ENCODE measurements around the gene TSHZ2.
"Not testable (repeated sequence)": the region's sequence is repeated elsewhere in the genome, so short reads cannot be mapped to it uniquely, and the experiment has no call there.

Gene TSHZ2

DNA sequence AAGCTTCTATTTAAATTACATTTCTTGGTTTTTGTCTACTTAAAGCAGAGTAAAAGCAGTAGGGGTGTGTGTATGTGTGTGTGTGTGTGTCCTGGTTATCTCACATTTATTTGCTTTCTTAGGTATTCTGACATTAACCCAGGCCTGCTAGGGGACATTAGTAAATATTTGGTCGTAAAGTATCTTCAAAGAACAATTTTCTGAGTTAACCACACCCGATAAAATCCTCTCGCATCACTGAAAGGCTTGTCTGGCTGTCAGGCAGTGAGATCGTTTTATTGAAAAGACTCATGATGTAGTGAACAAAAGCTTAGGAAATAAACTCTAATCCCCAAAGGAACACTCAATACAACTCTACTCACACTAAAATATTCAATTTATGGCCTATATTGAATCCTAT, 543.6 kb downstream of the TSHZ2 start:
- H3K27me3 ChIP-seq (ENCODE audit: low read depth, low read length): no peaks in the 10 kb centered on the region
- no peaks in the 10 kb centered on the region for H3K9me3 ChIP-seq (ENCODE audit: insufficient read depth, low read length)
- H3K4me2 ChIP-seq (ENCODE audit: low read length): no peak overlapping the region

DNA sequence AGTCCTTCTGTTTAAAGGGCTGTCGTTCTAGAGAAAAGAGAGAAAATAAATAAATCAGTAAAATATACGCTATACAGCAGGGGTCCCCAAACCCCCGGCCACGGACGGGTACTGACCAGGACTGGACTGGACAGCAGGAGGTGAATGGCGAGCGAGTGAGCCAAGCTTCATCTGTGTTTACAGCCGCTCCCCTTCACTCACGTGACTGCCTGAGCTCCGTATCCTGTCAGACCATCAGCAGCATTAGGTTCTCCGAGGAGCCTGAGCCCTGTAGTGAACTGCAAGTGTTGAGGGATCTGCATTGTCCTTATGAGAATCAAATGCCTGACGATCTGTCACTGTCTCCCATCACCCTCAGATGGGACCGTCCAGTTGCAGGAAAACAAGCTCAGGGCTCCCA, 545.0 kb downstream of the TSHZ2 start:
- Histone ChIP-seq H3K4me2 (ENCODE audit: low read length) (no peak overlapping the region), H3K9ac (ENCODE audit: low read length) (no peak overlapping the region), H2AFZ (ENCODE audit: low read depth, low read length) (no peak overlapping the region), H3K27me3 (ENCODE audit: low read depth, low read length) (no peaks in the 10 kb centered on the region), H3K27ac (ENCODE audit: low read length) (no peak overlapping the region), H3K36me3 (replicated peaks; ENCODE audit: low read depth, low read length) (no peaks in the 10 kb centered on the region), H3K9me3 (ENCODE audit: insufficient read depth, low read length) (no peaks in the 10 kb centered on the region), H3K4me1 (ENCODE audit: low read length) (no peaks in the 10 kb centered on the region), H4K20me1 (ENCODE audit: insufficient read depth, low read length) (no peaks in the 10 kb centered on the region), H3K4me3 (ENCODE audit: low read length) (no peak overlapping the region), H3K79me2 (ENCODE audit: low read length) (no peaks in the 10 kb centered on the region)
- no peak for TF ChIP-seq EZH2phosphoT487 (IDR thresholded peaks at IDR 0.05; ENCODE audit: low read depth)
- TF ChIP-seq, protein P1, sequence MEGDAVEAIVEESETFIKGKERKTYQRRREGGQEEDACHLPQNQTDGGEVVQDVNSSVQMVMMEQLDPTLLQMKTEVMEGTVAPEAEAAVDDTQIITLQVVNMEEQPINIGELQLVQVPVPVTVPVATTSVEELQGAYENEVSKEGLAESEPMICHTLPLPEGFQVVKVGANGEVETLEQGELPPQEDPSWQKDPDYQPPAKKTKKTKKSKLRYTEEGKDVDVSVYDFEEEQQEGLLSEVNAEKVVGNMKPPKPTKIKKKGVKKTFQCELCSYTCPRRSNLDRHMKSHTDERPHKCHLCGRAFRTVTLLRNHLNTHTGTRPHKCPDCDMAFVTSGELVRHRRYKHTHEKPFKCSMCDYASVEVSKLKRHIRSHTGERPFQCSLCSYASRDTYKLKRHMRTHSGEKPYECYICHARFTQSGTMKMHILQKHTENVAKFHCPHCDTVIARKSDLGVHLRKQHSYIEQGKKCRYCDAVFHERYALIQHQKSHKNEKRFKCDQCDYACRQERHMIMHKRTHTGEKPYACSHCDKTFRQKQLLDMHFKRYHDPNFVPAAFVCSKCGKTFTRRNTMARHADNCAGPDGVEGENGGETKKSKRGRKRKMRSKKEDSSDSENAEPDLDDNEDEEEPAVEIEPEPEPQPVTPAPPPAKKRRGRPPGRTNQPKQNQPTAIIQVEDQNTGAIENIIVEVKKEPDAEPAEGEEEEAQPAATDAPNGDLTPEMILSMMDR (IDR thresholded peaks at IDR 0.05; ENCODE audit: low read depth, low read length): no peak

More for the DNA sequence above, 543.6 kb downstream of the TSHZ2 start:
- Histone ChIP-seq H3K36me3 (replicated peaks; ENCODE audit: low read depth, low read length) (no peaks in the 10 kb centered on the region), H3K4me3 (ENCODE audit: low read length) (no peak overlapping the region), H3K4me1 (ENCODE audit: low read length) (no peaks in the 10 kb centered on the region), H3K27ac (ENCODE audit: low read length) (no peak overlapping the region), H3K9ac (ENCODE audit: low read length) (no peak overlapping the region), H2AFZ (ENCODE audit: low read depth, low read length) (no peak overlapping the region), H4K20me1 (ENCODE audit: insufficient read depth, low read length) (no peaks in the 10 kb centered on the region), H3K79me2 (ENCODE audit: low read length) (no peaks in the 10 kb centered on the region)
- TF ChIP-seq, protein P1 (IDR thresholded peaks at IDR 0.05; ENCODE audit: low read depth, low read length): no peak
- TF ChIP-seq EZH2phosphoT487 (IDR thresholded peaks at IDR 0.05; ENCODE audit: low read depth): no peak

DNA sequence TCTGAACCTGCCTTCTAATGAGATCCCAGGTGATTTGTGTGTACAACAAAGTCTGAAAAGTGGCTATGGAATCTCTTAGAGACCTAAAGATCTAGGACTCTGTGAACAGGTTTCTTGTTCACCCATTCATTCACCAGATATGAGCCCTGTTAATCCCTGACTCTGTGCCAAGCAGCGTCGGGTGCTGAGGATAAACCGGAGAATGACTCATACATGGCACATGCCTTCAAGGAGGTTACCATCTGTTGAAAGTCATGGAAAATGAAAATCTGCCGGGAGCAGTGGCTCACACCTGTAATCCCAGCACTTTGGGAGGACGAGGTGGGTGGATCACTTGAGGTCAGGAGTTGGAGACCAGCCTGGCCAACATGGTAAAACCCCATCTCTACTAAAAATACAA, 549.3 kb downstream of the TSHZ2 start:
- not testable (repeated sequence) for H3K79me2 ChIP-seq (ENCODE audit: low read length); H3K9me3 ChIP-seq (ENCODE audit: insufficient read depth, low read length); H2AFZ ChIP-seq (ENCODE audit: low read depth, low read length); H3K9ac ChIP-seq (ENCODE audit: low read length); H3K36me3 ChIP-seq (replicated peaks; ENCODE audit: low read depth, low read length); H3K4me1 ChIP-seq (ENCODE audit: low read length); H3K27me3 ChIP-seq (ENCODE audit: low read depth, low read length); H3K27ac ChIP-seq (ENCODE audit: low read length); H3K4me2 ChIP-seq (ENCODE audit: low read length); H3K4me3 ChIP-seq (ENCODE audit: low read length); H4K20me1 ChIP-seq (ENCODE audit: insufficient read depth, low read length)

DNA sequence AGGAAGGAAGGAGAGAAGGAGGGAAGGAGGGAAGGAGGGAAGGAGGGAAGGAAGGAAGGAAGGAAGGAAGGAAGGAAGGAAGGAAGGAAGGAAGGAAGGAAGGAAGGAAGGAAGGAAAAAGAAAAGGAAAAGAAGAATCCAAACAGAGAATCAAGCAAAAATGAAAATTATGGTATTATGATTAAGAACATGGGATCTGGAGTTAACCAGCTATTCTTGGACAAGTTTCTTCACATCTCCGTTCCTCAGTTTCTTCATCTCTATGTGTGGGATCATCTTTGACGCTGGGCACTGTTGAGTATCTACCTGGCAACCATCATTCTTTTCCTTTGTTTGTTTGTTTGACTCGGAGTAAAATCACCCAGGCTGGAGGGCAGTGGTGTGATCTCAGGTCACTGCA, 549.9 kb downstream of the TSHZ2 start:
- Histone ChIP-seq H3K4me2 (ENCODE audit: low read length) (no peak overlapping the region), H3K9ac (ENCODE audit: low read length) (no peak overlapping the region), H4K20me1 (ENCODE audit: insufficient read depth, low read length) (no peaks in the 10 kb centered on the region), H3K4me1 (ENCODE audit: low read length) (no peaks in the 10 kb centered on the region), H3K9me3 (ENCODE audit: insufficient read depth, low read length) (no peaks in the 10 kb centered on the region), H3K27me3 (ENCODE audit: low read depth, low read length) (peaks cover 8% of the 10 kb centered on the region; the same call in 1 of the 2 replicates), H3K4me3 (ENCODE audit: low read length) (no peak overlapping the region), H3K36me3 (replicated peaks; ENCODE audit: low read depth, low read length) (no peaks in the 10 kb centered on the region), H3K27ac (ENCODE audit: low read length) (no peak overlapping the region), H3K79me2 (ENCODE audit: low read length) (no peaks in the 10 kb centered on the region), H2AFZ (ENCODE audit: low read depth, low read length) (no peak overlapping the region)
- TF ChIP-seq, protein P1 (IDR thresholded peaks at IDR 0.05; ENCODE audit: low read depth, low read length): no peak
- no peak for TF ChIP-seq EZH2phosphoT487 (IDR thresholded peaks at IDR 0.05; ENCODE audit: low read depth)

DNA sequence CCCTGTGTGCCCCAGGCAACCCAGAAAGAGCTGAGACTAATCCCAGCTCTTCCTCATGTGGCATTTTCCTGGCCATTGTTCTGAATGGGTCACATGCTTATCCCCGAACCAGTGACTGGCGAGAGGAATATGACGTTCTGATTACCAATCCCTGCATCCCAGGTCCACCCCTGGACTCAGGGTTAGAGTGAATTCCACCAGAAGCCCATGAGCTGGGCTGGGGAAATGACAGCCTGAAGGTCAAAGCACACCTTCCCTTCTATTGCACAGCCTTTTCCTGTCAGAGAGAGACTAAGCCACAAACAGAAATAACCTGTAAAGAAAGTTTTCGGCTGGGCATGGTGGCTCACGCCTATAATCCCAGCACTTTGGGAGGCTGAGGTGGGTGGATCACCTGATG, 550.5 kb downstream of the TSHZ2 start:
- Histone ChIP-seq H3K9ac (ENCODE audit: low read length) (no peak overlapping the region), H3K4me3 (ENCODE audit: low read length) (no peak overlapping the region), H3K9me3 (ENCODE audit: insufficient read depth, low read length) (no peaks in the 10 kb centered on the region), H3K36me3 (replicated peaks; ENCODE audit: low read depth, low read length) (no peaks in the 10 kb centered on the region), H3K27ac (ENCODE audit: low read length) (no peak overlapping the region), H3K27me3 (ENCODE audit: low read depth, low read length) (peaks cover 8% of the 10 kb centered on the region; the same call in 1 of the 2 replicates), H3K4me1 (ENCODE audit: low read length) (no peaks in the 10 kb centered on the region), H3K4me2 (ENCODE audit: low read length) (no peak overlapping the region), H4K20me1 (ENCODE audit: insufficient read depth, low read length) (no peaks in the 10 kb centered on the region), H2AFZ (ENCODE audit: low read depth, low read length) (no peak overlapping the region), H3K79me2 (ENCODE audit: low read length) (no peaks in the 10 kb centered on the region)
- TF ChIP-seq, protein P1 (IDR thresholded peaks at IDR 0.05; ENCODE audit: low read depth, low read length): no peak
- no peak for TF ChIP-seq EZH2phosphoT487 (IDR thresholded peaks at IDR 0.05; ENCODE audit: low read depth)

DNA sequence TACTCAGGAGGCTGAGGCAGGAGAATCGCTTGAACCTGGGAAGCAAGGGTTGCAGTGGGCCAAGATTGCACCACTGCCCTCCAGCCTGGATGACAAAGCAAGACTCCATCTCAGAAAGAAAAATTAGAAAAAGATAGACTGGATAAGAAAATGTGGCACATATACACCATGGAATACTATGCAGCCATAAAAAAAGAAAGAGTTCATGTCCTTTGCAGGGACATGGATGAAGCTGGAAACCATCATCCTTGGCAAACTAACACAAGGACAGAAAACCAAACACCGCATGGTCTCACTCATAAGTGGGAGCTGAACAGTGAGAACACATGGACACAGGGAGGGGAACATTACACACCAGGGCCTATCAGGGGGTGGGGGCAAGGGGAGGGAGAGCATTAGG, 551.5 kb downstream of the TSHZ2 start:
- not testable (repeated sequence) for H3K27ac ChIP-seq (ENCODE audit: low read length); H3K4me1 ChIP-seq (ENCODE audit: low read length); H3K9ac ChIP-seq (ENCODE audit: low read length); H4K20me1 ChIP-seq (ENCODE audit: insufficient read depth, low read length); H2AFZ ChIP-seq (ENCODE audit: low read depth, low read length); H3K9me3 ChIP-seq (ENCODE audit: insufficient read depth, low read length); H3K27me3 ChIP-seq (ENCODE audit: low read depth, low read length); H3K79me2 ChIP-seq (ENCODE audit: low read length); H3K36me3 ChIP-seq (replicated peaks; ENCODE audit: low read depth, low read length); H3K4me3 ChIP-seq (ENCODE audit: low read length); H3K4me2 ChIP-seq (ENCODE audit: low read length)
